Ovary (tissue), 9 donors: Measurements from ENCODE around the gene CFAP299. TPM values are rescaled to one million over a fixed set of nuclear protein-coding genes. Genes with fewer than 3 reads are reported as not detected.

Experiments
- DNase-seq, 5 donors: peaks; one replicate each; pipeline ENCODE4 v3.0.0-alpha.2; 2019 to 2020
- H3K27ac ChIP-seq, 2 donors: fragments of 200-600 bp; one replicate each; pipeline versions ENCODE4 v1.5.1 to v1.8.0; 2019 to 2022
- H3K27me3 ChIP-seq: fragments of 200-600 bp; one replicate; pipeline ENCODE4 v1.8.0; 2022
- H3K36me3 ChIP-seq: fragments of 200-600 bp; sonication (generic); one replicate; pipeline ENCODE4 v1.5.1; 2019
- H3K4me1 ChIP-seq: one replicate; pipeline ENCODE4 v1.8.1; 2013; ENCODE audit warnings: mild to moderate bottlenecking, moderate library complexity; ENCODE audit not compliant: insufficient read depth
- H3K4me3 ChIP-seq: fragments of 200-600 bp; sonication (generic); one replicate; pipeline ENCODE4 v1.5.1; 2017
- H3K9me3 ChIP-seq, 2 donors: fragments of 200-600 bp in 1 of 2; sonication (generic) in 1 of 2; one replicate each; pipeline versions ENCODE4 v1.5.1 to v1.8.1; 2013 to 2019; ENCODE audit warnings: mild to moderate bottlenecking in 1 of 2, moderate library complexity in 1 of 2
- EP300 ChIP-seq: sonication (generic); formaldehyde crosslinking; IDR thresholded peaks from one replicate; pipeline ENCODE4 v1.6.1; 2017; ENCODE audit warnings: antibody characterized with exemption
- POLR2A ChIP-seq: fragments of 450-650 bp; IDR thresholded peaks from one replicate; pipeline ENCODE4 v1.6.1; 2017; ENCODE audit warnings: antibody characterized with exemption, mild to moderate bottlenecking, moderate library complexity
- WGBS, 3 donors: extraction: QIAGEN DNeasy Blood & Tissue Kit in 1 of 3; methylation state at CpG; one replicate each; pipeline versions ENCODE4 v1.1.5 to v1.1.7; 2013 to 2017; 5-methylcytosine and 5-hydroxymethylcytosine counted together
- intact Hi-C, 4 donors: fragments of 100-400 bp; cut with DNase I; formaldehyde crosslinking; loops; one replicate each; pipeline versions ENCODE4 v1.11.0 to v1.15.1; 2022 to 2023
- polyA plus RNA-seq, 2 donors: library from polyadenylated mRNA; stranded (reverse); fragments of 200-250 nt in 1 of 2; fragments of 350-450 nt in 1 of 2; fragmentation: Illumina TruSeq in 1 of 2; extraction: RNeasy Lipid Tissue Mini Kit (QIAGEN cat#74804) in 1 of 2; gene quantifications; one replicate each; pipeline ENCODE4 v1.2.3, GENCODE V29; 2013 to 2014
- total RNA-seq, 7 donors: library from RNA; depleted of rRNA in 2 of 7; stranded (reverse); fragments of >200 nt in 2 of 7; fragmentation: NEBNext Ultra II Directional in 3 of 7; extraction: Animal tissue kit (Norgen Biotek cat#: 25700) in 3 of 7; gene quantifications; one replicate each; pipeline versions ENCODE4 v1.1.0 to v1.2.4, GENCODE V29; 2016 to 2023
- TF ChIP-seq, protein P1 (sequence below), 3 donors: fragments of 450-650 bp in 2 of 3; fragments of 200-600 bp in 1 of 3; IDR thresholded peaks; one replicate each; pipeline versions ENCODE4 v1.5.1 to v1.8.0; 2016 to 2022; ENCODE audit warnings: antibody characterized with exemption in 3 of 3, mild to moderate bottlenecking in 1 of 3
- donor health status: DM: no; HTN: no; CAD: no; lungs with moderate emphysema.
- donor health status: DM: no; HTN: no; CAD: no.
- donor health status: Bipolar disorder and iron deficiency.
- donor health status: DM: yes; HTN: yes; CAD: no.
- donor health status: DM: no; HTN: no; CAD: no.
- donor health status: DM: yes; HTN: yes; CAD: no.

Gene CFAP299
- total and polyA plus RNA-seq, 9 donors: 0.32 to 17.0 (median 0.97) TPM; not detected in 2

DNA sequence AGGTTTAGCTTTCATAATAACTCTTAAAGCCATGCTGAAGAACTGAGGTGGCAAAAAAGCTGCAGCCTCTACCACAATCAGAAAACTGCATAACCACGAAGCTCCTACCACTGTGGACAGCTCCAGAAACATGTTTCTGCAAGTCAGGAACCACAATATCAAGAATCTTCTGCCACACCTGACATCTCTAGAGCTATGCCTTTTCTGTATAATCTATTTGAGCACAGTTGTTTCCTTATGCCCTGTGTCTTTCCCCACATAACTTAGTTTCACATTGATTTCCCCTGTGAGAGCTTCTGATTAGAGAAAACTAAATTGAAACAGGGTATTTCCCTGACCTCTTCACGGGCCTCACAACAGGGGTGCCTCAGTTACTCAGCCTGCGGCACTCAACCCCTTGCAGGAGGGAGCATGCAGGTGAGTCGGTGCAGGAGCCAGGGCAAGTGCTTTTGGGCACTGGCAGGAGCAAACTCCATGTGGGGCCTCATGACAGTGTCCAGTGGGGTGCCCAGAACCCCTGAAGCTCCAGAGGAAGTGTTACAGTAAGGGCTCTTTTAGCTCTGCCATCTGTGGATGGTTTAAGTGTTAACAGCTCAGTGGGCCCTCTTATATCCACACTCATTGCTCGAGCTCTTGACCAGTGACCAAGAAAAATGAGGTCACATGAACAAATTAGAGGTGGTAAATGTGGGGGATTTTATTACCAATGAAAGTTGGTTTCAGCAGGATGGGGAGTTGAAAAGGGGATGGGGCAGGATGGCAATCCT is 562.2 kb downstream of the CFAP299 start:
- TF ChIP-seq POLR2A (no peak), EP300 (no peak)
- TF ChIP-seq, protein P1, sequence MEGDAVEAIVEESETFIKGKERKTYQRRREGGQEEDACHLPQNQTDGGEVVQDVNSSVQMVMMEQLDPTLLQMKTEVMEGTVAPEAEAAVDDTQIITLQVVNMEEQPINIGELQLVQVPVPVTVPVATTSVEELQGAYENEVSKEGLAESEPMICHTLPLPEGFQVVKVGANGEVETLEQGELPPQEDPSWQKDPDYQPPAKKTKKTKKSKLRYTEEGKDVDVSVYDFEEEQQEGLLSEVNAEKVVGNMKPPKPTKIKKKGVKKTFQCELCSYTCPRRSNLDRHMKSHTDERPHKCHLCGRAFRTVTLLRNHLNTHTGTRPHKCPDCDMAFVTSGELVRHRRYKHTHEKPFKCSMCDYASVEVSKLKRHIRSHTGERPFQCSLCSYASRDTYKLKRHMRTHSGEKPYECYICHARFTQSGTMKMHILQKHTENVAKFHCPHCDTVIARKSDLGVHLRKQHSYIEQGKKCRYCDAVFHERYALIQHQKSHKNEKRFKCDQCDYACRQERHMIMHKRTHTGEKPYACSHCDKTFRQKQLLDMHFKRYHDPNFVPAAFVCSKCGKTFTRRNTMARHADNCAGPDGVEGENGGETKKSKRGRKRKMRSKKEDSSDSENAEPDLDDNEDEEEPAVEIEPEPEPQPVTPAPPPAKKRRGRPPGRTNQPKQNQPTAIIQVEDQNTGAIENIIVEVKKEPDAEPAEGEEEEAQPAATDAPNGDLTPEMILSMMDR (IDR thresholded peaks at IDR 0.05): no peak
- Histone ChIP-seq H3K9me3 (no peaks in the 10 kb centered on the region), H3K4me3 (no peak overlapping the region), H3K27ac (no peak overlapping the region), H3K36me3 (no peaks in the 10 kb centered on the region), H3K27me3 (no peaks in the 10 kb centered on the region), H3K4me1 (no peaks in the 10 kb centered on the region)
- intact Hi-C loops: no loop called here
- whole genome bisulfite sequencing, 3 donors: 74 to 89% (median 89%) methylated on average over 5 of the region's 5 CpGs
- DNase-seq: no peak

DNA sequence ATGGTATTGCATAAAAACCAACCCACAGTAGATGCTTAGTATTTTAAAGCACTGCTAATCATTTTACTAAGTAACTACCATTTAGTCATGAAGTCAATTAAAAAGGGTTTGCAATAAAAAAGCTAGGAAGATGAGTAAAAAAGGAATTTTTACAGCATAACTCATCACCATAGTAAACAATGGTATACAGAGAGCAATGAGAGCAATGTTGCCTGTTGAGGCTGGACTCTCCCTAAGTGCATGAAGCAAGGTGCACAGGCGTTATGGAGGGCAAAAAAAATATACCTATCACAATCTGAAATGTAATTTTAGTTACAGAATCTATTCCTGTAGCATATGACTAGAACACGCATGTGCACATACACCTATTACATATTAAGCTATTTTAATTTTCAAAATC is 565.4 kb downstream of the CFAP299 start:
- TF ChIP-seq, protein P1 (IDR thresholded peaks at IDR 0.05): no peak
- TF ChIP-seq POLR2A: no peak
- no peak for TF ChIP-seq EP300
- Histone ChIP-seq H3K4me3 (no peak overlapping the region), H3K27ac (no peak overlapping the region), H3K4me1 (no peaks in the 10 kb centered on the region), H3K9me3 (peaks cover 0 to 2% of the 10 kb centered on the region in 2 donors), H3K27me3 (no peaks in the 10 kb centered on the region), H3K36me3 (no peaks in the 10 kb centered on the region)
- intact Hi-C loops: no loop called here
- DNase-seq: no peak
- 85 to 92% (median 90%) methylated on average over 2 of the region's 2 CpGs for WGBS, 3 donors

DNA sequence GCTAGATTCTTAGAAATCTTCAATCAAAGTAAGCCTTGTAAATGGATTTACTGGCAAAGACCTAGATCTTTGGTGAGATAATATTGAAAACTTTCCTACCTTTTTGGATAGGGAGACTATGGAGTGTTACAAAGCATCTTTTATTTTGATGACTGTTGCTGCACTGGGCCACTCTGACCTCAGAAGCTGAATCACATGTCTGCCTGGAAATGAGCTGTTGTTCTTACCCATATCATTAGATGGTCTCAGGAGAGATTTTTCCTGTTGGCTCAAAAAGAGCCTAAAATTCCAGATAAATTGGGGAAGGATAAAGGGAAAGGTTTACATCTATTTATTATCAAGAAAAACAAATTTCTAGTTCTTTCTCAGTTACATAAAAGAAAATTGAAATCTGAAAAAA is 567.5 kb downstream of the CFAP299 start:
- no peaks in the 10 kb centered on the region for H3K36me3 ChIP-seq
- H3K4me1 ChIP-seq: no peaks in the 10 kb centered on the region
- intact Hi-C loops: no loop called here
- H3K4me3 ChIP-seq: no peak overlapping the region
- TF ChIP-seq POLR2A (no peak), EP300 (no peak)
- TF ChIP-seq, protein P1 (IDR thresholded peaks at IDR 0.05): no peak
- H3K9me3 ChIP-seq: peaks cover 0 to 2% of the 10 kb centered on the region in 2 donors
- DNase-seq: no peak
- H3K27me3 ChIP-seq: no peaks in the 10 kb centered on the region
- H3K27ac ChIP-seq: no peak overlapping the region

DNA sequence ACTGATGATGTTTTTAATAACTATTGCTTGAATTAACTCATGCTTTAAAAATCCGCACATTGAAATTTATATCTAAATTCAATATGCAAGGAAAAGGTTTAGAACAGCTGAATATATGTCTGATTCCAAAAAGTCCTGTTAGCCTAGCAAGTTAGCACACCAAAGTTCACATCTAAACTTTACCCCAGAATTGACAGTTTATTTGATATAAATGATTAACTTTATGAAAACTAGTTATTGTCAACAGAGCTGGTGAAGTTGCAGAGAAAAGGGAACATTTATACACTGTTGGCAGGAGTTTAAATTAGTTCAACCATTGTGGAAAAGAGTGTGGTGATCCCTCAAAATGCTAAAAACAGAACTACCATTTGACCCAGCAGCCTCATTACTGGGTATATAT is 574.4 kb downstream of the CFAP299 start:
- no peaks in the 10 kb centered on the region for H3K4me1 ChIP-seq
- H3K36me3 ChIP-seq: no peaks in the 10 kb centered on the region
- DNase-seq: no peak
- H3K27me3 ChIP-seq: no peaks in the 10 kb centered on the region
- no peak overlapping the region for H3K4me3 ChIP-seq
- intact Hi-C loops: no loop called here
- peaks cover 0 to 2% of the 10 kb centered on the region in 2 donors for H3K9me3 ChIP-seq
- TF ChIP-seq, protein P1 (IDR thresholded peaks at IDR 0.05): no peak
- TF ChIP-seq EP300: no peak
- TF ChIP-seq POLR2A: no peak
- no peak overlapping the region for H3K27ac ChIP-seq
- WGBS, 3 donors: 96 to 98% (median 96%) methylated on average over 1 of the region's 1 CpG
